NCI-H1436 treated with DMSO at 0.1 percent for 48 hours (cell line): ENCODE data around the gene BIN2.
"Not testable (repeated sequence)": the region's sequence is repeated elsewhere in the genome, so short reads cannot be mapped to it uniquely, and the experiment has no call there.

Experiments
- DNase-seq: peaks from one replicate; lab custom pipeline; 2025; lab: John Stamatoyannopoulos, UW

BIN2 gene

DNA sequence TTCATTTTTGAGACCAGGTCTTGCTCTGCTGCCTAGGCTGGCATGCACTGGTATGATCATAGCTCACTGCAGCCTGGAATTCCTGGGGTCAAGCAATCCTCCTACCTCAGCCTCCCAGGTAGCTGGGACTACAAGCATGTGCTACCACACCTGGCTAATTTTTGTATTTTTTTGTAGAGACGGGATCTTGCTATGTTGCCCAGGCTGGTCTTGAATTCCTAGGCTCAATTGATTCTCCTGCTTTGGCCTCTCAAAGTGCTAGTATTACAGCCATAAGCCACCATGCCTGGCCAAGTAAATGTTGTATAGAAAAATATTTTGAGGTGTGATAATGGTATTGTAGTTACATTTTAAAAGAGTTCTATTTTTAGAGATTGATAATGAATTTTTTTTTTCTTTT, 12.6 kb downstream of the BIN2 start:
- DNase-seq, result no peak

DNA sequence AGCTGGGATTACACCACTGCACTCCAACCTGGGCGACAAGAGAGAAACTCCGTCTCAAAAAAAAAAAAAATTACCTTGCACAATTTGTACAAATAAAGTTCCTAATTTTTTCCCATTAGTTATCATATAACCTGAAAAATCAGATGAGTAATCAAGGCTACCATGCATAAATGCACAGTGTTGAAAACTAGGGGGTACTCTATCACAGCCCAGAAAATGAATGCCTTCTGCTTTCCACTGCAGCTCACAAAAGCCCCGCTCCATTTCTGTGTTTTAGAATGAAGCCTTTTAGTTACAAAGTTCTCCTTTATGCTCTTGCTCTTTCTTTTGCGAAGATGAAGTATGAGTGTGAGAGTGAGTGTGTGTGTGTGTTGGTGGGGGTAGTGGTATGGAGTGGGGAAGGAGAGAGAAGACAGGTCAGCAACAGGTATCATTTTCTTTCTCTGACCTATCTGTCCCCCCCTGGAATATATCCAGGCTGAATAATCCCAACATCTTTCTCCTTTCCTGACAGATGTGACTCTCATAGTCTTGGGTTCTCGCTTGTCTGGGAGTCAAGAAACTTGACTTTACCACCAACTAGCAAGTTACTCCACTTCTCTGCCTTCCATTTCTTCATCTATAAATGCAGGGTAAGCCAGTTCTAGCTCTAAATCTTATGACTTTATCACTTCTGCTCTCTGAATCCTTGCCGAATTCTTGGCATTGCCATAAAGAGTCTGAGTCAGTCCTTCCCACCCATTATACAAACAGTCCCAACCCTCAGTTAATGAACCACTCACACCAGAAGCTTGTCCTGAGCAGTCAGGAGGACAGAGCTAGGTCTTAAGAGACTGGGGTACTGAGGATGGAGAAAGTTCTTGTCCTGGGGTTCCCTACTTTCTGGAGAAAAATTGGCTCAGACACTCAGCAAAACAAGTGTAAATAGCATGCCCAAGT, 16.1 kb downstream of the BIN2 start:
- no peak for DNase-seq

DNA sequence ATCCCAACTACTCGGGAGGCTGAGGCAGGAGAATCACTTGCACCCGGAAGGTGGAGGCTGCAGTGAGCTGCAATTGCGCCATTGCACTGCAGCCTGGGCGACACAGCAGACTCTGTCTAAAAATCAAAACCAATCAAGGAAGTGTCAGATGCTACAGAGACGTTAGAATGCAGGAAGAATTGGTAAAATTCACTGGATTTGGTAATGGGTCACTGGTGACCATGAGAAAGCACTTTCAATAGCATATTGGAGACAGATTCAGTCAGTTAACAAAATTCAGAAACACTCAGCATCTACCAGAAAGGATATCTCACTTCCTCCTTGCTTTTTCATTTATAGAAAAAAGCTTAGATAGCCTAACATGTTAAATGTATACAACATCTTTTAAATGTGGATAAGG, 17.5 kb downstream of the BIN2 start:
- DNase-seq, result no peak

DNA sequence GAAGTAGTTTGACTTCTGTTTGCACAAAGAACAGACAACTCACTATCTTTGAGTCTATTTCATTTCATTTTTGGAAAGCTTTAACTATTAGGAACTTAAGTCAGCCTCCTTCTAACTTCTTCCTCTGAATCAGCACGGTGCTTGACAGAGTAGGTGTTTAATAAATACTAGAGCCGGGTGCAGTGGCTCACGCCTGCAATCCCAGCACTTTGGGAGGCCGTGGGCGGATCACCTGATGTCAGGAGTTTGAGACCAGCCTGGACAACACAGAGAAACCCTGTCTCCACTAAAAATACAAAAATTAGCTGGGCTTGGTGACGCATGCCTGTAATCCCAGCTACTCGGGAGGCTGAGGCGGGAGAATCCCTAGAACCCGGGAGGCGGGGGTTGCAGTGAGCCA, 23.2 kb downstream of the BIN2 start:
- not testable (repeated sequence) for DNase-seq

- DNase-seq, result no peak
These were observed 28.3 kb downstream of the BIN2 start for GRCh38 chr12:51295651-51296050.

GRCh38 chr12:51294097-51294496, 29.9 kb downstream of the BIN2 start:
- not testable (repeated sequence) for DNase-seq

DNA sequence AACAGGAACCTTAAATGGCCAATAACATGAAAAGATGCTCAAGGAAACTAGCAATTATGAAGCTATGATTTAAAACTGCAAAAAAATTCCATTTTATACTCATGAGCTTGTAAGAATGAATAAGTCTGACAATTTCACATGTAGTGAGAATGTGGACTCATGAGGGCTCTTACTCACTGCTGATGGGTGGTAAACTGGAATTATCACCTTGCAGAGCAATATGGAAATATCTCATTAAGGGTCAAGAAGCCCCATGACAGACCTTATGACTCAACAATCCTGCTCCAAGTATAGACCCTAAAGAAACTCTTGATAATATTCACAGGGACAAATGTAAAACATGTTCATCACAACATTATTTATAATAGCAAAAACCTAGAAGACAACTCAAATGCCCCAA, 30.3 kb downstream of the BIN2 start:
- DNase-seq, result no peak

DNA sequence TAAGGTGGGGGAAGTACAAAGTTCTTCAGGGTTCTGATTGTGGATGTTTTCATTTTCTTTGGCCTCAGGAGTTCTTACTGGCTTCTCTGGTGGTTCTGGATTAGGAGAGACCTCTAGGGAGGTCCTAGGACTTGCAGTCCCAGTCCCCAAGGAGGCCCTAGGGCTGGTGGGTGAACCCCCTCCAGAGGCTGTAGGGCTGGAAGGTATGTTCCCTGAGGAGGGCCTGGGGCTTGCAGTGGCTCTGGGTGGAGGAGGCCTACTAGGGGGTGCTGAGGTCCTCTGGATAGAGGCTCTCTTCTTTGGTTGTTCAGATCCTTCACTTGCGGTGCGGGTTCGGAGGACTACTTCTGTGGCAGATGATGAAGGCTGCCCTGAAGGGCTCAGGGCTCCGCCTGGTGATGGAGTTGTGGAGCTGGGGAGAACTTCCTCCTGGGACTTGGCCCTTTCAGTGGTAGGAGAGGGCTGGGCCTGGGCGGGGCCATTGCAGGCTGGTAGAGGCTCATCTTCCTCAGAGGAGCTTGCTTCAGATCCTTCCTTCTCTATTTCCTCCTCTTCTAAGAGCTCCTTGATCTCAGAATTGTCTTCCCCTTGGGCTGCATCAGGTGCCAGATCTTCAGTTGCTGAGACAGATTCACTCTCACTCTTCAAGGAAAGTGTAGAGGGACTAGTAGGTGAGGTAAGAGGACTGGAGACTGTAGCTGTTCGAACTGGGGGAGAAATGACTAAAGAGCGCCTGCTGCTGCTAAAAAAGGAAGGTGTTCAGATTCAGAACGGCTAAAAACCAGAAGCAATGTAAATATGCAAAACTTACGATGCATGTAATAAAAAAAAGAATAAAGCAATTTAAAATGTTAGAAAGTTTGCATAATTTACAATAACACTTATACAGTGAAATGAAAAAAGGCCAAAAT, 32.1 kb downstream of the BIN2 start:
- DNase-seq, result not testable (repeated sequence)

DNA sequence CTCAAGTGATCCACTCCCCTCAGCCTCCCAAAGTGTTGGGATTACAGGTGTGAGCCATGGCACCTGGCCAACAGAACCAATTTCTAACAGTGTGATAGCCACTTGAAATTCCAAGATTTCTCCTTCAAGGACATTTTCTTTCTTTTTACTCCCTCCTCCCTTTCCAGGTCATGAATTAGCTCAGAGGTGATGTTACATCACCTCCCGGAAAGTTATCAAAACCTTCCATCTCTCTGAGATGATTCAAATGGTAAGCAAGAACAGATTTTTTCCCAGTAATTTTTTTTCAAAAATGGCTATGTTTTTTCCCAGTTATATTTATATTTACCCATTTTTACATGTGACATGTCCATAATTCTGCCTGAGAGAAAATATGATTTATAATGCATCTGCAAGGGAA, 38.1 kb downstream of the BIN2 start:
- no peak for DNase-seq

DNA sequence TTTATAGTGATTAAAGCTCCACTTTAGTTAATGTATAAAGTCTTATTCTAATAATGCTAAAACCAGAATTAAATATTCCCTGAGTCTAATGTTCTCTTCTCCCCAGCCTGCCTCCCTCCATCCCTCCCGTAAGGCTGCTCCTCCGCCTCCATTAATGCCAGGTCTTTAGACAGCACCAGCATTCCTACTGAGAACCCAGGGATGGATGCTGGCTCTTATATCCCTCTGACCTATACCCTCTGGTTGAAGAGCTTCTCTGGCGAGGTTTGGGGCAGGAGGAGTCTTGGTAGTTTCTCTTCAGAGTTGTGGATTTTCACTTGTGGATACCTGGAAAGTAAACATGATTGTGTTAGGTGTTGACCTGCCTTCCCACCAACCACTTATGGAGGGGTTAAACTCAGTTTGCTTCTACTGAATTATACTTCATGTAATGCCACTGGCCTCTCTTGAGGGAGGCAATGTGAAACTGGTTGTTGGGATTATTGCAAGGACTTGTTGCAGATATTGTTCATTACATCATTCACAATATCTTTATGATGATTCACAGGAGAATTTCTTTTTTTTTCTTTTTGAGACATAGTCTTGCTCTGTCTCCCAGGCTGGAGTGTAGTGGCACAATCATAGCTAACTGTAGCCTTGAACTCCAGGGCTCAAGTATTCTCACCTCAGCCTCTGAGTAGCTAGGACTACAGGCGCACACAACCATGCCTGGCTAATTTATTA, 42.6 kb downstream of the BIN2 start:
- DNase-seq, result no peak

DNA sequence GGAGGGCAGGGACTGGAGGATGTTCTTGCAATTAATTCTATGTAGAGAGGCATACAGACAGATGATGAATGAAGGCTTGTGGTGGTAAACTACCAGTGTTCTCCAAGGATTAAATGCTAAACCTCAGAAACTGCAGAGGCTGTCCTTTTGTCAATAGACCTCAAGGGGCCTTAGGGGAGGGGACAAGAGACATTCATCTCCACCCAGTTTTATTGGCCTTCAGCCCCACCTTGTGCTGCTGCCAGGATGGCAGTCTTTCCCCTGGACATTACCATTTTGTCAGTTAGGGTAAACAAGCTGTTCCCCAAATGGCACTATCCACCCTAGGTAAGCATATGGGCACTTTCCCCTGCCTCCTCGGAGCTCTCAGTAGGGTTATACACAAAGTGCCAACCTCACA, 48.9 kb downstream of the BIN2 start:
- DNase-seq, result no peak

- not testable (repeated sequence) for DNase-seq
These were observed 51.2 kb downstream of the BIN2 start for GRCh38 chr12:51272810-51273209.

DNA sequence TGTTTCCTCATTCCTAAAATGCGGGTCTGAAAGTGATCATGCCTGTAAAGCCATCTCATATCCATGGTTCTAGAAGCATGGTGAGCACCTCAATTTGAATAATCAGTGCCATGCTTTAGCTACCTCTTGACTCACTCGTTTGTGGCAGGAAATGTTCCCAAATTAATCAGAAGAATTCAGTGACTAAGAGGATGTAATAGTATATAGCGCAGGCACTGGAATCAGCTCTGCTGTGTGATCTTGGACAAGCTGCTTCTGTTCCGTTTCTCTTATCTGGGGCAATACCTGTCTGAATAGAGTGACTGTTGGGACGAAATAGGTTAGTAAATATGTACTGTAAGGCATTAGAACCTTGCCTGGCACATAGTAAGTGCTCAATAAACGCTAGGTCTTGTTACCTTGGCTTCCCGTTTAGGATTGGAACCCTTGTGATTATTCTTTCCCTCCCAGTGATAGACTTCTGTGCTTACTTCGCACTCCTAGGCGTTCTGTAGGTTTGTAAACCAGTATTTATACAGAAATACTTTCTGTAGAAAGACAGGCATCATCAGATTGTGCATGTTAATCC, 52.9 kb downstream of the BIN2 start:
- no peak for DNase-seq

DNA sequence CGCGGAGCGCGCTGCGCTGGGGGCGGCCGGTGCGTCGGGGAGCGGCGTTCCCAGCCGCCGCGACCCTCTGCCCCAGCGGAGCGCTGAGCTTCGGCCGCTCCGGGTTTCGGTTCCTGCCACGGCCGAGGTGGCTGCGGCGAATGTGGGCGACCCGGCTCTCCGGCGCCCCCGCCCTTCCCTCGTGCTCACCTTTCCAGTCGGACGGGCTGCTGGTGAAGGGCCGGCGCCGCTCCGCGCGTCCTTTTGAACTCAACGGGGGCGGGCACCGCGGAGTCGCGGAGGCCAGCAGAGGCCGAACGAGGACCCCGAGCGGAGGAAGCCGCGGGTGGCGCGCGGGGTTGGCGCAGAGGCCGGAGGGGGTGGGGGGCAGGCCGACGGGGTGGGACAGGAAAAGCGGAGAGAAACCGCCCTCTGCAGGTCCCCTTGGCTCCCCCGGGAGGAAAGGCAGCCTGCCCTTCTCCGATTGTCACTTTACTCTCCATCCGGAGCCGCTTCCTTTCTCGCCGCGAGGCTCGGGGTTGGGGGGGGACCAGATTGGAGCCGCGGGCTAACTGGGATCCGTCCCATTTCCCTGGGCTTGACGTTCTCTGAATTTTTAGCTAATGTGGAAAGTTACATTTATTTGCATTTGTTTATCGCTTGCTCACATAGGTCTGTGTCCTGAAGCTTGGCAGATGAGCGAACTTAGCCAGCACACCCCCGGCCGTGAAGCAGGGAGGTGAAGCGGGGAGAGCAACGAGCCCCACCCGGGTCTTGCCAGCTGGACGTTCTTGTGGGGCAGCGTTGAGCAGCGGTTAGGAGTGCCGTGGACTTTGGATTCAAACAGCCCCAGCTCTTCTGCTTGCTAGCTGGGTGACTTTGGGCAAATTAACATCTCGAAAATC, 53.7 kb downstream of the BIN2 start, which contains the start of gene SMAGP:
SMAGP (minus strand) TSS at position 349 of the 884 bp plus-strand sequence. CDS start 1,137 bp downstream, outside the sequence.
- no peak for DNase-seq

GRCh38 chr12:51269174-51270066, 54.6 kb downstream of the BIN2 start:
- no peak for DNase-seq

- no peak for DNase-seq
These were observed 59.0 kb downstream of the BIN2 start for GRCh38 chr12:51265024-51265423.

GRCh38 chr12:51264297-51264696, 59.7 kb downstream of the BIN2 start:
- no peak for DNase-seq

DNA sequence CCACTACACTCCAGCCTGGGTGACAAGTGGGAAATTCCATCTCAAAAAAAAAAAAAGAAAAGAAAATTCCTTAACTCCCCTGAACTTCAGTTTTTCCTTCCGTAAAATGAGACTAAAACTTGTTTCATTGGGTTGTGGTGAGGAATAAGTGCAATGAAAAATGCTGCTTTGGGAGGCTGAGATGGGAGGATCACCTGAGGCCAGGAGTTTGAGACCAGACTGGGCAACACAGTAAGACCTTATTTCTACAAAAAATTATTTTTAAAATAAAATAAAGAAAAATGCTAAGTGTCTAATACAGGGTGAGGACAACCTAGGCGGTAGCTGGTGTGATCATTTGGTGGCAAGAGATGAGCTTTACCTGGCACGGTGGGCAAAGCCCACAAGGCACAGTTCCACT, 60.6 kb downstream of the BIN2 start:
- DNase-seq, result no peak

GRCh38 chr12:51262758-51263177, 61.2 kb downstream of the BIN2 start:
- no peak for DNase-seq

DNA sequence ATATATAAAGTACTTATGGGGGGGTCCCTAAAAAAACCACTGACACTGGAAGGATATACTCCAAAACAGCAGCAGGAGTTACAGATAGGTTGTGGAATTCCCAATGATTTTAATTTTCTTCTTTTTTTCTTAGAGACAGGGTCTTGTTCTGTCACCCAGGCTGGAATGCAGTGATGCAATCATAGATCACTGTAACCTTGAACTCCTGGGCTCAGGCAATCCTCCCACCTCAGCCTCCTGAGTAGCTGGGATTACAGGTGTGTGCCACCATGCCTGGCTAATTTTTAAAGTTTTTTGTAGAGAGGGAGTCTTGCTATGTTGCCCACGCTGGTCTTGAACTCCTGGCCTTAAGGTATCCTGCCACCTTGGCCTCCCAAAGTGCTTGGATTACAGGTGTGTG, 64.4 kb downstream of the BIN2 start:
- DNase-seq, result not testable (repeated sequence)
